HG03469 (cell line): ENCODE measurements around the gene THG1L.

Experiments
- ATAC-seq: cut with Tn5 transposase; IDR thresholded peaks from one replicate; pipeline ENCODE4 v1.9.1; 2021; ENCODE audit warnings: mild to moderate bottlenecking, moderate library complexity, moderate number of reproducible peaks; ENCODE audit not compliant: unreplicated experiment

Gene THG1L

DNA sequence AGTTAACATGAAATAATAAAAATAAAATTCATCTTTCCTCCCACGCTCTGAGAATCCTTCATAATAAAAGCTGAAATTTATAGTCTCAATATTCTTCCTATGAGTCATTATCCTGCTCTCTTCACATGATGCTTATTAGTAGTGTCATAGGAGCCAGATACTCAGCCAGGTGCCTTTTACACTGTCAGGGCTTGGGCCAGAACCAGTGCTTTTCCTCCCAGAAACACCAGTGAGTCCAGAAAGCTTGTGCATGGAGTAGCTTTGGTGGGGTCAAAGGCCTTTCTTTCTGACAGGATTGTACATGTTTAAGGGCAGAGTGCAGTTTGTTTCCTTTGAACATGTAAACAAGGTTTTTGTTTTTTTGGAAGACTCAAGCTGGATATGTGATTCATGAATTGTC lies 19.1 kb downstream of the THG1L start:
- ATAC-seq = no peak

DNA sequence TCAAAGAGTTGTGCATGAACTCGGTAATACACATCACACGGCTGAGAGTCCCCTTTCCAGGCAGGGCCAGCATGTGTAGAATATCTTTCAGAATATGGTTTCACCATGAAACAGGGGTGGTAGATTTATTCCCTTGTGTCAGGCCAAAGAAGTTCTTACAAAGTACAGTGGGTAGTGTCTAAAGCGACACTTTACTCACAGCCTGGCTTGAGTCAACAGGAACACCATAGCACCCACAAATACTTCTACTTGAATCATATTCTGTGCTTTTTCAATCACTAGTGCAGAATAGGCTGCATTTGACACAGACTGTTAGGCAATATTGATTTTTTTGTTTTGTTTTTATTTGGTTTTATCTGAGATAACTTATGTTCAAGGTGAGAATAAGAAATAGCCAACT lies 24.9 kb downstream of the THG1L start:
- ATAC-seq = no peak

DNA sequence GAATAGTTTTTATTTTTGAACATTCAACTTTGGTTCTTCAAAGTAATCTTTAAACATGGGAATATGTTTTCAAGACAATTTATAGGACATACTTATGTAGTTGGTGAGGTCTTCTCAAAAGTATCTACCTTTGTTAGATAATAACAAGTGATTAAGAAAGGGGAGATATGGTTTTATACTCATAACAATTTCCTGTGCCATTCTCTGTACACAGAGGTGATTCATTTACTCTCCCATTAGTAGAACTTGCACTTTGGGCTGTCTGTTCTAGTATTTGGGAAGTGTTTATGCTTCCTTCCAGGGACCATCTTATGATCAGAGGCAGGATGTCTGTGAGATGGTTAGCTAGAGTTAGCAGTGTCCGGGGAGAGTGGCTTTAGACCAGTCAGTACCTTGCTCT lies 27.5 kb downstream of the THG1L start:
- no peak for ATAC-seq

DNA sequence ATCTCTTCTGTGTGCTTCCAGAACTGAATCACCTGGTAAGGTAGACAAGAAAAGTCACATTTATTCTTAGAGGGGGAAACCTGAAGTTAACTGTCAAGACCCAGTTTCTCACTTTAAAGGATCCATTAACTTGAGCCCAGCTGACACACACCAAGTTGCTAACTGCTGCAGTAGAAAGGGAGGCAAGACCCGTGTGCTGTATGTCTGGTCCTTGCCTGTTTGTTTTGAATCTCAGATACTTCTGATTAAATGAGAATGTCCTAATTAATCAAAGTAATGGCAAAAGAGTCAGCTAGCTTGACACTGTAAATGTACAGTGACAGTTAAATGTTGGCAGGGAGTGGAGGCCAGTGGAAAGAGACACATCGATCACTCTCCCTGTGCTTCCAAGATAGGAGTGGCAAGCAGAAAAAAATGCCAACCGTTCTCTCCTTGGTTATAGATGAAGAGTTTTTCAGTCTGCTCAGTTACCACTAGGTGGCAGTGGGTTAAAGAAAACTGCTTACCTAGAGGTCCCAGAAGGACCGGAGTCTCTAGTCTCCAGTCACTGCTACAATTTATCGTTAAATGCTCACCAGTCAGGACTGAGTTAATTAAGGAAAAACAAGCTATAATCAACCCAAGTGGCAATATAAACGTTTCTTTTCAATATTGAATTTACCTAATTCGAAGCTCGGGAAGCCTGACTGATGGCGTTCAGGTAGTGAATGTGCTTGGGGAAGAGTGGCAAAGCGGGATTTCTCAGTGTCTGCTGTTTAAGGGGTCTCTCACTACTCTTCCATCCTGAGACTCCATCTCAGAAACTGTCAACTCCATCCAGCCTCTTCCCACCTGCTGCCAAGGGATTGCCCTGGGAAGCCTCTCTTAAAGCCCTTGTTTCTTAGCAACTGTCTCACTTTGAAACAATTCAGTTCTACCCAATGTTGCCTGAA lies 30.7 kb downstream of the THG1L start:
- peak; percentile 58 for ATAC-seq

DNA sequence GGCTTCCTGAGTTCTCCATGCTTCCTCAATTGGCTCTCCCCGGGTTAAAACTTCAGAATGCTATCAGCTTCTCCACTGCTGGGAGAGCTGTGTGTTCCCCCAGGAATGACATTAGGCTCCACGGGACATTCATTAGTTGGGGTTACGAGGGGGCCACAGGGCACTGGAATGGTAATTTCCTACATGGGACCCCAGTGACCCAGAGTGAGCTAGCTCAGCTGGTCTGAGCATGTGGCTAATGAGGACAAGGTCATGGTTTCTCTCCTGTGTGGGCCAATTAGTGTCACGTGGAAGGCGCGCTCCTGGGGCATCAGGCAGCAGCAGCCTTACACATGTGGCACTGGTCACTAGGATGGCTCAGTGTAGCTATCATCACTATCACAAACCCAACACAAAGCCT lies 33.3 kb downstream of the THG1L start:
- ATAC-seq = no peak

- no peak for ATAC-seq
Measured at GRCh38 chr5:157766442-157766841, 35.2 kb downstream of the THG1L start.

DNA sequence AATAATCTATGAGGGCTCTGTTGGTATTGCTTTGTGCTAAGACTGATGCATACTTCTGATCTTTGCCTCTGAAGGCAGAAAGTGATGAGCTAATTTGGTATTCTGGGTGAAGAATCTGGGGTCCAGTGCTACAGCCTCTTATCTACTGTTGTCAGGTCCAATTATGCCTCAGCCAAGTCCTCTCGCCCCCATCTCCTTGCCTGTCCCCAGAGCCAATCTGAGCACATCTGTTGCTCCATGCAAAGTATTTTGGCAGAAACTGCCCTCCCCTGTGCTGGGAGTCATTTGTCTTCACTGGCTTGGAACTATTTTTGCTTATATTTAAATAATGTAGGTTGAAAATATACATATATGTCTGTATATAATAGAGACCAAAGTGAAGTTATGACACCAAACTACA lies 35.7 kb downstream of the THG1L start:
- no peak for ATAC-seq

DNA sequence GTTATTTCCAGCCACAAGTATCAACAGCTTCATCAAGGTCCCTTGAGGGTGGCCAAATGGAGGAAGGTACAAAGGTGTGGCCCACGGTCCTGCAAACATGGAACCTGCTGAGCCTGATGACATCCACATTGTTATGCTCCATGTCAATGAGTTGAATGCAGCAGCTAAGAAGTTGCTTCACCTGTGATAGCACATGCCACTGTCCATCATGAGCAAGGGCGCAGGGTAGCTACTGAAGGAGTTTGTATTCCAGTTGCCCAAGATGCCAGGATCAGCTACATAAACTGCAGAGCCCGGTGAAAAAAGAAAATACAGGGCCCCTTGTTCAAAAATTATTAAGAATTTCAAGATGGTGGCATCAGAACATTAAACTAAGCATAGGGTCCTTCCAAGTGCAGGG lies 36.5 kb downstream of the THG1L start:
- no peak for ATAC-seq

- no peak for ATAC-seq
Measured at GRCh38 chr5:157770665-157771064, 39.4 kb downstream of the THG1L start.

DNA sequence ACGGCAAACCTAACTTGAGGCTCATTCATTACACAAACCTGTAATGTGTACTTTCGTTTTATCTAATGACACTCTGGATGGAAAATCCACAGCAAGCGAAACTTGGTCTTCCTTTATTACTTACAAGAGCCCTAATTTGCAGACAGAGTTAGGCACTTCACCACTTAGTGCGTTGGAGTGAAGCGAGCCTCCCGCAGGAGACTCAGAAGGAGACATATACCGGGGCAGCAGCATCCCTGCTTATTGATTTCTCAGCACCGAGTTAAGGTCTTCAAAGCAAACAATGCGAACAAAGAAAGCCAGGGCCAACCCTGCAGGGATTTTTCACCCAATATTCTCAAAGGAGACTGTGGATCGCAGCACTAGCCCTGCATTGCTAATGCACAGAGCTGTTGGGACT lies 40.9 kb downstream of the THG1L start:
- ATAC-seq = no peak

GRCh38 chr5:157778121-157778805 lies 47.0 kb downstream of the THG1L start:
- no peak for ATAC-seq

DNA sequence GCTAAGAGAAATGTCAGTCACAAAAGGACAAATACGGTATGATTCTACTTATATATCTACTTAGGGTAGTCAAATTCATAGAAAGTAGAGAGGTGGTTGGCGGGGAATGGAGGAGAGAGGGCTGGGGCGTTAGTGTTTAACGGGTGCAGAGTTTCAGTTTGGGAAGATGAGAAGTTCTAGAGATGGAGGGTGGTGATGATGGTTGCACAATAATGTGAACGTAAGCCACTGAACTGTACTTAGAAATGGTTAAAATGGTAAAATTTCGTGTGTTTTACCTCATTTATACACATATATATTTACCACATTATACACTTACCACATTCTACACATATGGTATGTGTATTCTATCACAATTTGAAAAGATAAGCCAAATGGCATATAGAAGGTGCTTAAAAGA lies 48.0 kb downstream of the THG1L start:
- ATAC-seq = no peak

DNA sequence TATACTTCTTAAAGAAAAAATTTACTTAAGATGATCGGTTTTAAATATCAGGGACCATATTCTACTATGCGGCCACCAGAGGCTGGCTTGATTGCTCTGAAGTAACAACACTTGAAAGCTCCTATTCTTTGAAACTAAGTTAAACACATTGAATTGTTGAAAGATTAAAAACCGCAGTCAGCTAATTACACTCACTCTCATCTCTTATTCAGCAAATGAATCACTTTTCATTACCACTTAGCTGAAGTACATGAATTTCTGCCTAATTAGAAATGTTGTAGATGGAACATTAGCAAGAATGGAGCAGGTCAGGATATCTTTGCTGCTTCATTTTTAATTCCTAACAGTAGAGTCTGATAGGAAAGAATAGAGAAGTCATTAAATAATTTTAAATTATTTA lies 54.6 kb downstream of the THG1L start:
- ATAC-seq = no peak
